GM19025 (cell line): ENCODE data around the gene C1orf167.
A peak's percentile ranks its signal among the peaks of the same experiment; 100 is the strongest.

Source experiments
- ATAC-seq: cut with Tn5 transposase; IDR thresholded peaks from one replicate; pipeline ENCODE4 v1.9.1; 2021; ENCODE audit warnings: mild to moderate bottlenecking, low read depth, moderate library complexity; ENCODE audit not compliant: unreplicated experiment

C1orf167 gene

DNA sequence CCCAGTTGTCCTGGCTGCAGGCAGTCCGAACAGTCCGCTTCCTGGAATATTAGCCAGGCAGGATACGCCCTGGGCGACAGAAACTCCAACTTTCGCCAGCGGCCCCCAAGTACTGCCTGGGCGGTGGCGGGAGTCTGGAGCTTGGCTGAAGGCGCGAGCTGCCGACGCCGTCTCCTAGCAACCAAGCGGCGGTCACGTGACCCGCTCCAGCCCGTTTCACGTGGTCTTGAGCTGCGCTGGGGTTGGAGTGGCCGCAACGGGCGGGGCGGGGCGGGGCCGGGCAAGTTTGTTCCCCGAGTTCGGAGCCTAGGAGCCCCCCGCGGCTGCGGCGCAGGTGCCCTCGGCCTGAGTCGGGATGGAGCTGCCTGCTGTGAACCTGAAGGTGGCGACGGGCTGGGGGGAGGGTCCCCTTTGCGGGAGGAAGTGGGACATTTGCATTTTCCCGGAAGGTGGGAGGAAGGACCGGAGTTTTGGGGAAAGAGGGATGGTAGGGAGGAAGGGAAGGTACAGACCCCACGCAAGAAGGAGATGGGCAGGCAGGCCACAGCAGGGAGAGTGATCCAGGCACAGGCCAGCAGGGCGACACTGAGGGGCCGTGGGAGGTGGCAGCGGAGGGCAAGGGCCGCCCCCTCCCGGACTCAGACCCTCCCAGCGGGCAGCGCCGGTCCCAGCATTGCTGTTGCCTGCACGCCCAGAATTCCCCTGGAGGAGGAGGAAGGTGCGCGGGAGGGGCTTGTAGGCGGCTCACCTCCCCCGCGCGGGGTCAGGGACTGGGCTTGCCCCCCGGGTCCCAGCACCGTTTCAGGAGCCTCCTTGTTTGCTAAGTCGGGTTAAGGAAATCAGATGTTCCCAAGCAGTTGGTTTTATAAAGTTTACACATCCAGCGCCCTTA, 25.9 kb upstream of the C1orf167 start, which contains the start of gene AGTRAP:
Gene AGTRAP (plus strand): TSS at position 283 of the 892 bp plus-strand sequence. CDS start 73 bp downstream, at position 356.
- ATAC-seq, result peak; percentile 60

DNA sequence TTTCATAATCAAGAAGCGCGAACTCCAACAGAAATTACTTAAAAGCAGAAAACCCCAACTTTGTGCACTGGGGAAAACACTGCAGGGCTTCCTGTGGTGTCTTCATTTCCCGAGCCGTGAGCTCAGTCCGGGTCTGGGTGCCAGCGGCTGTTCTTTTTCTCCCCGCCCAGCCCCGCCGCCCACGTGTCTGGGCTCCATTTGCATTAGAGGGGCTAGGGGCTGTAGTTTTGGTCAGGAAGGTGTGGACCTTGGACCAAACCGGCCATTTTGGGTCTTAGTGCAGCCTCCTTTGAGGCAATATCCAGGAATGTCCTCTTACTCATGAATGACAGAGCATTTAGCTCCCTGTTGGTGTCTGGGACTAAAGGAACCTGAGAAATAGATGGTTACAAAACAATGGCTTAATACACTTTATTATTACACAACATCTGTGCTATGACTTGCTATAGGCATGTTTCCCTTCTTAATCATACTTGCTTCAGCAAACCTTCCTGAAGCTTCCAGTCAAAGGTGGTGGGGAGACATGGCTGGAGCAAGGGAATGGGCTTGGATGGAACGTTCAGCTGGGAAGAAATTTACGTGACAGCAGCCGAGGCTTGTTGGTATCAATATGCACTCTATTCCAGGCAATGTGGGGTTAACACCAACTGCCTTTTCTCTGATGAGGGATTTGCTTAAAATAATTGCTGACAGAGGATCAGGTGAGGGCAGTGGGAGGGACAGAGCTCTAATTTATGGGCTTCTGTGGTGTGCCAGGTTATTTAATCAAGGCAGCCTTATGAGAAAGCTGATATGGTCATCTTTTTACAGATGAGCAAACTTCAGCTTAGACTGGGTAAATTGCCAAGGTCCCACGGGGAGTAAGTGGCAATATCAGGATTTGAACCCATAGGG, 25.0 kb upstream of the C1orf167 start:
- no peak for ATAC-seq

GRCh38 chr1:11738096-11738495, 23.9 kb upstream of the C1orf167 start:
- no peak for ATAC-seq

GRCh38 chr1:11738783-11739182, 23.2 kb upstream of the C1orf167 start:
- ATAC-seq, result no peak

- no peak for ATAC-seq
These were observed 21.5 kb upstream of the C1orf167 start for GRCh38 chr1:11740258-11741192.

GRCh38 chr1:11741482-11741881, 20.5 kb upstream of the C1orf167 start:
- ATAC-seq, result no peak

- no peak for ATAC-seq
These were observed 20.0 kb upstream of the C1orf167 start for GRCh38 chr1:11741919-11742558.

DNA sequence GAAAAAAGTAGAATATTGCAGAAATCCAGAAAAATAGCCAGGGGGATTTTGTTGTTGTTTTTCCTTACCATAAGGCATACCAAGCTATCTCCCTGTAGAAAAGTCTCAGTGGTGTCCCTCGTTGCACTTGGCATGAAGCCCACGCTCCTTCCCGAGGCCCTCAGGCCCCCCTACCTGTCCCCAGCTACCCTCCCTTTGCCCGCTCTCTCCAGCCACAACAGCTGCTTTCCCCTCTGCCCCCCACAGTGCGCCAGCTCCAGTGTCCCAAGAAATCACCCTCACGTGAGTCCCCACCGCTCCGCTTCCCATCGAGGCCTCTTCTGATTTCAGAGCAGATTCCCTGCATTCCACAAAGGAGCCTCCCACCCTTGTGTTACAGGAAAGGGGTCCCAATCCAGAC, 17.7 kb upstream of the C1orf167 start:
- ATAC-seq, result no peak

GRCh38 chr1:11746092-11746491, 15.9 kb upstream of the C1orf167 start:
- ATAC-seq, result no peak

DNA sequence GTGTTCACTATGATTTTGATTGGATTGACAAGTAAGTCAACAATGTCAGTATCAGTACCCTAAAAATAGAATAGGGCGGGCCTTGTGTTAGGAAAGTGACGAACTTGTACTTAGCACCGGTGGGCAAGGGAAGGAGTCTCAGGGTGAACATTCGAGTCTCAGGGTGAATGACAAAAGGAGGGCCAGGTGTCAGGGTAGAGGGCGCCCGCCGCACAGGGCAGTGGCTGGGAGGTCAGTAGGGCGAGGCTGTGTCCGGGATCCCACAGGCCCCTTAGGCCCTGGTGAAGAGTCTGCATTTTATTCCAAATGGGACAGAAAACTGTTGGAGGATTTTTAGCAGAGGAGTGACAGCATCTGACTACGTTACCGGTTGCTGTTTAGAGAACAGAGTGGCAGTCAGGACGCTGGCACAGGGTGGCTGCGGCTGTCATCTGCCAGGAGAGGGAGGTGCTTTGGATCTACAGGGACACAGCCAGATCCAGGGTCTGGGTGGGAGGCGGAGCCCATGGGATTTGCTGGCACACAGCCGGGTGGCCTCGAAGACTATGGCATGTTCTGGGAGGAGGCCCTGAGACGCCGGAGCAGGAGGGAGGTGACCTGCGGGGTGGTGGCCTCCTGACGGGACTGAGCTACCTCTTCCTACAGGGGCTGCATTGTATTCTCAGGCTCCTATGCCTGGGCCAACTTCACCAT, 15.1 kb upstream of the C1orf167 start:
- no peak for ATAC-seq

DNA sequence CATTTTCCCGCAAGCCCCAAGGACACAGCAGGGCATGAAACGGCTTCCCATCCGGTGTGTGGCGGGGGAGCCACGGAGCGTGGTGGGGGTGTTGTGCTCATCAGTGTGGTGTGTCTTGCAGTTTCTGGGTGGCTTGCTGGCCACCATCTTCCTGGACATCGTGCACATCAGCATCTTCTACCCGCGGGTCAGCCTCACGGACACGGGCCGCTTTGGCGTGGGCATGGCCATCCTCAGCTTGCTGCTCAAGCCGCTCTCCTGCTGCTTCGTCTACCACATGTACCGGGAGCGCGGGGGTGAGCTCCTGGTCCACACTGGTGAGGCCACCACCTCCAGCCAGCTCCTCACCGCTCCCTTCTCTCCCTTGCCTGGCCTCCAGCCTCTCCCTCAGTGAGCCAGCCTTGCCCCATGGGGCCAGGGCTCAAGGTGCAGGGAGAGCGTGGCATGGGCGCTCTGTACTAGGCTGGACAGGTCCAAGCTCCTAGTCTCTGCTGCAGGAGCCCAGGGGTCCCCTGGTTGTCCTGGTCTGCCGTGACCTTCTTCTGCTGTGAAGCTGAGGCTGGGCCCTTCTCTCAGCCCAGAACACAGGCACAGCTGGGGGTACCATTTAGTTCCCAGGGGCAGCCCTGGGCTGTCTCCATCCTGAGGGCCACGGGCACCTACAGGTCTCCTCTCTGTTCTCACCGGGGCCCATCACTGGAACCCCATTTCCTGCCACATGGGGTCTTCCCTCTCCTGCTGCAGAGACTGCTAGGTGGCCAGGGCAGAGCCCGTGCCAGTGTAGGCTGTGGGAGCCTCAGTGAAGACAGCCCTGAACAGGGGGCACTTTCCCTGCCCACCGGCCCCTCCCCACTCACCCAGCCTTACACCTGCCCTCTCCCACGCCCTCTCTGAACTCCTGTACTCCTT, 13.4 kb upstream of the C1orf167 start:
- ATAC-seq, result no peak

- peak; percentile 64 for ATAC-seq
These were observed 12.7 kb upstream of the C1orf167 start for GRCh38 chr1:11749203-11749689.

DNA sequence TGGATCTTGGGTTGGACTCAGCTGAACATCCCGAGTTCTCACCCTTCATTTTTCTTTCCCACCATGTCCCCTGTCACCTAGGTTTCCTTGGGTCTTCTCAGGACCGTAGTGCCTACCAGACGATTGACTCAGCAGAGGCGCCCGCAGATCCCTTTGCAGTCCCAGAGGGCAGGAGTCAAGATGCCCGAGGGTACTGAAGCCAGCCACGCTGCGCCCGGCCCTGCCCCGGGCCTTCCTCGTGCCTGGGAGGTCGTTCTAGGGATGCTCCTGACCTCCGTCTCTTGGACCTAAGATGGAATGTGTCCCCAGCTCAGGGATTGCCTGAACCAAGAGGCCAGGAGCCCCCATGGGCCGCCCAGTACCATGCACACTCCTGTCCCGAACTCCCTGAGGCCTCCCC, 12.0 kb upstream of the C1orf167 start:
- ATAC-seq, result no peak

DNA sequence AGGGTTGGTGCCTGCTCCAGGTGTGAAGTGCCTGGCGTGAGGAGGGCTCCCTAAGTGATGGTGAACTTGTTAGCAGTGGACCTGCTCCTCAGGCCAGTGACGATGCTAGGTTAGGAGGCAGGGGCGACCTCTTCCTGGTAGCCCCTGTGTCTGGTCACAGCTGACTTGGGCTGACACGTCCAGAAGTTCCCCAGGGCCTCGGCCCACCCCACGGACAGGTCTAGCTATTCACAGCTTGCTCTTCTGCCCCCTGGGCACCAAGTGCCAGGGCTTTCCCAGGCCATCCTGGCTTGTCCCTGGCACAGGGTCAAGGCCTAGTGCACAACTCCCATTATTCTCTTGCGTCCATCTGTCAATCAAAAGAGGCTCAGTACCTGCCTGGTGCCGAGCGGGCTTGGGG, 10.9 kb upstream of the C1orf167 start:
- no peak for ATAC-seq

GRCh38 chr1:11752359-11753088, 9.5 kb upstream of the C1orf167 start:
- ATAC-seq, result no peak

DNA sequence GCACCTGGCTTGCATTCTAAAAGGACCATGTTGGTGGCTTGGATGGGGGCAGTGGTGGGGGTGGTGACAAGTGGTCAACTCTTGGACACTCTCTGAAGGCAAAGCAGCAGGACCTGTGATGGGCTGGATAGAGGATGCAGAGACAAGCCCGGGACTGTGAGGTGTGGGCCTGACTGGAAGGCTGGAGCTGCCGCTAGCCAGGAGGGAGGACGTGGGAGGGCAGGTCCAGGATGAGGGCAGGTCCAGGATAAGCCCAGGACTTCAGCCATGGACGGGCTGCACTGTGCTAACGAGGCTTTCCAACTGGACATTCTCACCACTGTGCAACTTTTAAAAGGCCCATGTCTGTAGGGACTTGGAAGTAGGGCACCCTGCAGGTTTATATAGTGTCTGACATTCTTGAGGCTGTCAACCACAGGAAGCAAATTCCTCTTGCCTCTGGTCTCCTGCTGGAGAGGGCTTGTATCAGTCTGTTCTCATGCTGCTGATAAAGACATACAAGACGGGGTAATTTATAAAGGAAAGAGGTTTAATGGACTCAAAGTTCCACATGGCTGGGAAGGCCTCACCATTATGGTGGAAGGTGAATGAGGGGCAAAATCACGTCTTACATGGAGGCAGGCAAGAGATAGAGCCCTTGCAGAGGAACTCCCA, 8.3 kb upstream of the C1orf167 start:
- no peak for ATAC-seq

- ATAC-seq, result no peak
These were observed 4.9 kb upstream of the C1orf167 start for GRCh38 chr1:11757047-11757446.
